Right cardiac atrium (tissue), 5 donors: ENCODE measurements around the gene NSG1. TPM values are rescaled to one million over a fixed set of nuclear protein-coding genes. Genes with fewer than 3 reads are reported as not detected.
"Not testable (repeated sequence)": the region's sequence is repeated elsewhere in the genome, so short reads cannot be mapped to it uniquely, and the experiment has no call there.

Experiments used
- ATAC-seq, 2 donors: fragments of 200-7000 bp; cut with Tn5 transposase; one replicate each; pipeline versions ENCODE4 v1.8.0 to v1.9.1; 2020; ENCODE audit warnings: moderate library complexity in 2 of 2, mild to moderate bottlenecking in 1 of 2
- DNase-seq, 3 donors: peaks; one replicate each; pipeline ENCODE4 v3.0.0-alpha.2; 2020
- H3K27ac ChIP-seq: one replicate; pipeline ENCODE4 v1.5.1; 2013; ENCODE audit warnings: mild to moderate bottlenecking, low read length, control low read depth, moderate library complexity
- H3K27me3 ChIP-seq: one replicate; pipeline ENCODE4 v1.6.1; 2013; ENCODE audit not compliant: control insufficient read depth, insufficient read depth
- H3K4me1 ChIP-seq: one replicate; pipeline ENCODE4 v1.6.1; 2013; ENCODE audit warnings: low read length; ENCODE audit not compliant: control insufficient read depth, insufficient read depth
- H3K4me3 ChIP-seq: one replicate; pipeline ENCODE4 v1.5.1; 2013; ENCODE audit warnings: low read length, control low read depth
- H3K9me3 ChIP-seq: one replicate; pipeline ENCODE4 v1.6.1; 2013; ENCODE audit warnings: low read length; ENCODE audit not compliant: control insufficient read depth
- WGBS: extraction: QIAGEN DNeasy Blood & Tissue Kit; methylation state at CpG from one replicate; pipeline ENCODE4 v1.1.7; 2013; 5-methylcytosine and 5-hydroxymethylcytosine counted together
- intact Hi-C, 4 donors: fragments of 100-400 bp; cut with DNase I; formaldehyde crosslinking; loops; one replicate each; pipeline versions ENCODE4 v1.11.0 to v1.14.0; 2022 to 2023
- polyA plus RNA-seq: library from polyadenylated mRNA; stranded (reverse); fragments of 200-250 nt; gene quantifications from one replicate; pipeline ENCODE4 v1.2.3, GENCODE V29; 2013
- total RNA-seq, 4 donors: library from RNA; stranded (reverse); fragmentation: NEBNext Ultra II Directional; extraction: Animal tissue kit (Norgen Biotek cat#: 25700); gene quantifications; one replicate each; pipeline ENCODE4 v1.2.1, GENCODE V29; 2021
- donor health status: healthy with polysubstance abuse.
- donor health status: DM: no; HTN: yes; CAD: no.
- donor health status: DM: no; HTN: no; CAD: no.
- donor health status: DM: no; HTN: yes; CAD: no; lungs with severe emphysema.
- donor health status: DM: yes; HTN: yes; CAD: no.

The NSG1 gene
- total and polyA plus RNA-seq, 5 donors, result 4.9 to 16.2 (median 7.4) TPM

GRCh38 chr4:4420421-4420820, 33.5 kb downstream of the NSG1 start:
- DNase-seq, result no peak
- 96% methylated on average over 12 of the region's 12 CpGs for WGBS
- intact Hi-C loops, result no loop called here

GRCh38 chr4:4421356-4421755, 34.5 kb downstream of the NSG1 start:
- Histone ChIP-seq H3K9me3 (no peaks in the 10 kb centered on the region), H3K4me1 (peaks cover 4% of the 10 kb centered on the region), H3K4me3 (no peak overlapping the region), H3K27me3 (no peaks in the 10 kb centered on the region), H3K27ac (no peak overlapping the region)
- ATAC-seq (no peak), DNase-seq (no peak)
- WGBS, result 98% methylated on average over 11 of the region's 11 CpGs
- intact Hi-C loops, result no loop called here

More at GRCh38 chr4:4420421-4420820, 33.5 kb downstream of the NSG1 start:
- Histone ChIP-seq H3K27ac (no peak overlapping the region), H3K27me3 (no peaks in the 10 kb centered on the region), H3K4me1 (no peaks in the 10 kb centered on the region), H3K9me3 (no peaks in the 10 kb centered on the region), H3K4me3 (no peak overlapping the region)
- ATAC-seq, result no peak

GRCh38 chr4:4422117-4422516, 35.2 kb downstream of the NSG1 start:
- H3K9me3 ChIP-seq, H3K27me3 ChIP-seq, H3K4me1 ChIP-seq, DNase-seq, intact Hi-C loops, H3K4me3 ChIP-seq, H3K27ac ChIP-seq, ATAC-seq: not testable (repeated sequence)
- 95% methylated on average over 7 of the region's 7 CpGs for WGBS

GRCh38 chr4:4422856-4423499, 36.1 kb downstream of the NSG1 start:
- intact Hi-C loops, result no loop called here
- ATAC-seq, result no peak
- no peak for DNase-seq

GRCh38 chr4:4423706-4424498, 37.0 kb downstream of the NSG1 start:
- Histone ChIP-seq H3K4me1 (peaks cover 4% of the 10 kb centered on the region), H3K9me3 (no peaks in the 10 kb centered on the region), H3K4me3 (no peak overlapping the region), H3K27ac (no peak overlapping the region), H3K27me3 (no peaks in the 10 kb centered on the region)
- 85% methylated on average over 9 of the region's 9 CpGs for WGBS
- DNase-seq (no peak), ATAC-seq (no peak)
- intact Hi-C loops, result no loop called here

More at GRCh38 chr4:4422856-4423499, 36.1 kb downstream of the NSG1 start:
- Histone ChIP-seq H3K4me3 (no peak overlapping the region), H3K27ac (no peak overlapping the region), H3K9me3 (no peaks in the 10 kb centered on the region), H3K27me3 (no peaks in the 10 kb centered on the region), H3K4me1 (peaks cover 4% of the 10 kb centered on the region)
- WGBS, result 82% methylated on average over 12 of the region's 12 CpGs

- Histone ChIP-seq H3K4me3 (no peak overlapping the region), H3K4me1 (peaks cover 4% of the 10 kb centered on the region), H3K27ac (no peak overlapping the region), H3K9me3 (no peaks in the 10 kb centered on the region), H3K27me3 (no peaks in the 10 kb centered on the region)
- no peak for DNase-seq
- ATAC-seq, result no peak
- 95% methylated on average over 8 of the region's 8 CpGs for WGBS
- intact Hi-C loops, result no loop called here
Measured at GRCh38 chr4:4424499-4425115, 37.7 kb downstream of the NSG1 start.

- Histone ChIP-seq H3K4me1 (peaks cover 4% of the 10 kb centered on the region), H3K4me3 (no peak overlapping the region), H3K27me3 (no peaks in the 10 kb centered on the region), H3K27ac (no peak overlapping the region), H3K9me3 (no peaks in the 10 kb centered on the region)
- ATAC-seq (no peak), DNase-seq (no peak)
- WGBS, result 91% methylated on average over 13 of the region's 13 CpGs
- intact Hi-C loops, result no loop called here
Measured at GRCh38 chr4:4425119-4425690, 38.3 kb downstream of the NSG1 start.

GRCh38 chr4:4425696-4426095, 38.8 kb downstream of the NSG1 start:
- DNase-seq (no peak), ATAC-seq (peak; percentile 28 to 59)
- intact Hi-C loops, result no loop called here
- H3K9me3 ChIP-seq, result no peaks in the 10 kb centered on the region
- H3K4me3 ChIP-seq, result no peak overlapping the region
- no peak overlapping the region for H3K27ac ChIP-seq
- no peaks in the 10 kb centered on the region for H3K27me3 ChIP-seq
- peaks cover 4% of the 10 kb centered on the region for H3K4me1 ChIP-seq
- 86% methylated on average over 7 of the region's 7 CpGs for WGBS

GRCh38 chr4:4426511-4427120, 39.7 kb downstream of the NSG1 start:
- 83% methylated on average over 11 of the region's 11 CpGs for WGBS
- Histone ChIP-seq H3K4me1 (peaks cover 4% of the 10 kb centered on the region), H3K9me3 (no peaks in the 10 kb centered on the region), H3K27ac (no peak overlapping the region), H3K4me3 (no peak overlapping the region), H3K27me3 (no peaks in the 10 kb centered on the region)
- ATAC-seq, result no peak
- intact Hi-C loops, result no loop called here
- no peak for DNase-seq

GRCh38 chr4:4427121-4427870, 40.4 kb downstream of the NSG1 start:
- H3K4me3 ChIP-seq, result no peak overlapping the region
- no peak for DNase-seq
- intact Hi-C loops, result no loop called here

More at GRCh38 chr4:4427121-4427870, 40.4 kb downstream of the NSG1 start:
- H3K9me3 ChIP-seq, result no peaks in the 10 kb centered on the region
- no peak overlapping the region for H3K27ac ChIP-seq
- H3K27me3 ChIP-seq, result no peaks in the 10 kb centered on the region
- no peak for ATAC-seq
- WGBS, result 88% methylated on average over 12 of the region's 12 CpGs
- peaks cover 4% of the 10 kb centered on the region for H3K4me1 ChIP-seq
